H1 (cell line): ENCODE data around the gene CHPF. TPM values are rescaled to one million over a fixed set of nuclear protein-coding genes. Genes with fewer than 3 reads are reported as not detected.

ENCODE experiments used
- CHD2 ChIP-seq: IDR thresholded peaks from 2 replicates; pipeline ENCODE4 v1.6.1; 2012; ENCODE audit warnings: low read length, improper control_type of control experiment
- NANOG ChIP-seq: IDR thresholded peaks from 2 replicates; pipeline ENCODE4 v1.6.1; 2011; ENCODE audit warnings: low read length, low read depth, mild to moderate bottlenecking, inconsistent platforms; ENCODE audit not compliant: insufficient read depth, poor library complexity, severe bottlenecking
- SUZ12 ChIP-seq: fragments of 200-600 bp; sonication (generic); IDR thresholded peaks from 2 replicates; pipeline ENCODE4 v1.6.1; 2012; ENCODE audit warnings: mild to moderate bottlenecking, inconsistent platforms, low read length, moderate library complexity, mixed read lengths
- polyA plus RNA-seq, 7 experiments: library from polyadenylated mRNA; depleted of rRNA in 3 of 7; stranded (reverse) in 5 of 7; unstranded in 2 of 7; fragments of >200 nt in 5 of 7; fragments of 200-250 nt in 2 of 7; gene quantifications; 1 replicate in 5 of 7; 2 replicates in 1 of 7; 4 replicates in 1 of 7; pipeline versions ENCODE4 v1.2.1 to v1.2.3, GENCODE V29; 2011 to 2013; ENCODE audit warnings: missing spikeins in 2 of 7, mixed read lengths in 2 of 7
- total RNA-seq: library from RNA; stranded (reverse); fragmentation: NEBNext Ultra II Directional; extraction: Animal tissue kit (Norgen Biotek cat#: 25700); gene quantifications from 2 replicates; pipeline ENCODE4 v1.2.1, GENCODE V29; 2021
- TF ChIP-seq, protein P1 (sequence below): fragments of 300-600 bp; sonication (generic); IDR thresholded peaks from 2 replicates; pipeline ENCODE4 v1.7.1; 2012; ENCODE audit warnings: low read length, moderate library complexity, mild to moderate bottlenecking, inconsistent platforms; ENCODE audit not compliant: insufficient replicate concordance
- TF ChIP-seq, protein P2 (sequence below): IDR thresholded peaks from 2 replicates; pipeline ENCODE4 v1.6.1; 2011; ENCODE audit warnings: low read depth, mild to moderate bottlenecking, low read length; ENCODE audit not compliant: insufficient read depth

Gene CHPF
- total and polyA plus RNA-seq, 2 of the 8 experiments (the other 6 are each of a cell fraction or from before 2014, with no cell fraction given): 62.9 to 67.3 TPM

DNA sequence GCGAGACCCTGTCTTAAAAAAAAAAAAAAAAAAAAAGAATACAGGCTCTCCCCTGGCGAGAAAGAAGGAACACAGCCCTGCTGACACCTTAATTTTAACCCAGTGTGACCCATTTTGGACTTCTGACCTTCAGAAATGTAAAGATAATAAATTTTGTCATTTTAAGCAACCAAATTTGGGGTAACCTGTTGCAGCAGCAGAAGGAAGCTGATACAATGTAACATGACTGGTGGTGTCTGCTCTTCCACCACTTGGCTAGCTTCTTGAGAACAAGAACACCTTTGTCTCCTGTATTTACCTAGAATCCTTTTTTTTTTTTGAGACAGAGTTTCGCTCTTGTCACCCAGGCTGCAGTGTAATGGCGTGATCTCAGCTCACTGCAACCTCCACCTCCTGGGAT is 47.5 kb upstream of the CHPF start (continued):
- TF ChIP-seq NANOG: no peak
- TF ChIP-seq, protein P1, sequence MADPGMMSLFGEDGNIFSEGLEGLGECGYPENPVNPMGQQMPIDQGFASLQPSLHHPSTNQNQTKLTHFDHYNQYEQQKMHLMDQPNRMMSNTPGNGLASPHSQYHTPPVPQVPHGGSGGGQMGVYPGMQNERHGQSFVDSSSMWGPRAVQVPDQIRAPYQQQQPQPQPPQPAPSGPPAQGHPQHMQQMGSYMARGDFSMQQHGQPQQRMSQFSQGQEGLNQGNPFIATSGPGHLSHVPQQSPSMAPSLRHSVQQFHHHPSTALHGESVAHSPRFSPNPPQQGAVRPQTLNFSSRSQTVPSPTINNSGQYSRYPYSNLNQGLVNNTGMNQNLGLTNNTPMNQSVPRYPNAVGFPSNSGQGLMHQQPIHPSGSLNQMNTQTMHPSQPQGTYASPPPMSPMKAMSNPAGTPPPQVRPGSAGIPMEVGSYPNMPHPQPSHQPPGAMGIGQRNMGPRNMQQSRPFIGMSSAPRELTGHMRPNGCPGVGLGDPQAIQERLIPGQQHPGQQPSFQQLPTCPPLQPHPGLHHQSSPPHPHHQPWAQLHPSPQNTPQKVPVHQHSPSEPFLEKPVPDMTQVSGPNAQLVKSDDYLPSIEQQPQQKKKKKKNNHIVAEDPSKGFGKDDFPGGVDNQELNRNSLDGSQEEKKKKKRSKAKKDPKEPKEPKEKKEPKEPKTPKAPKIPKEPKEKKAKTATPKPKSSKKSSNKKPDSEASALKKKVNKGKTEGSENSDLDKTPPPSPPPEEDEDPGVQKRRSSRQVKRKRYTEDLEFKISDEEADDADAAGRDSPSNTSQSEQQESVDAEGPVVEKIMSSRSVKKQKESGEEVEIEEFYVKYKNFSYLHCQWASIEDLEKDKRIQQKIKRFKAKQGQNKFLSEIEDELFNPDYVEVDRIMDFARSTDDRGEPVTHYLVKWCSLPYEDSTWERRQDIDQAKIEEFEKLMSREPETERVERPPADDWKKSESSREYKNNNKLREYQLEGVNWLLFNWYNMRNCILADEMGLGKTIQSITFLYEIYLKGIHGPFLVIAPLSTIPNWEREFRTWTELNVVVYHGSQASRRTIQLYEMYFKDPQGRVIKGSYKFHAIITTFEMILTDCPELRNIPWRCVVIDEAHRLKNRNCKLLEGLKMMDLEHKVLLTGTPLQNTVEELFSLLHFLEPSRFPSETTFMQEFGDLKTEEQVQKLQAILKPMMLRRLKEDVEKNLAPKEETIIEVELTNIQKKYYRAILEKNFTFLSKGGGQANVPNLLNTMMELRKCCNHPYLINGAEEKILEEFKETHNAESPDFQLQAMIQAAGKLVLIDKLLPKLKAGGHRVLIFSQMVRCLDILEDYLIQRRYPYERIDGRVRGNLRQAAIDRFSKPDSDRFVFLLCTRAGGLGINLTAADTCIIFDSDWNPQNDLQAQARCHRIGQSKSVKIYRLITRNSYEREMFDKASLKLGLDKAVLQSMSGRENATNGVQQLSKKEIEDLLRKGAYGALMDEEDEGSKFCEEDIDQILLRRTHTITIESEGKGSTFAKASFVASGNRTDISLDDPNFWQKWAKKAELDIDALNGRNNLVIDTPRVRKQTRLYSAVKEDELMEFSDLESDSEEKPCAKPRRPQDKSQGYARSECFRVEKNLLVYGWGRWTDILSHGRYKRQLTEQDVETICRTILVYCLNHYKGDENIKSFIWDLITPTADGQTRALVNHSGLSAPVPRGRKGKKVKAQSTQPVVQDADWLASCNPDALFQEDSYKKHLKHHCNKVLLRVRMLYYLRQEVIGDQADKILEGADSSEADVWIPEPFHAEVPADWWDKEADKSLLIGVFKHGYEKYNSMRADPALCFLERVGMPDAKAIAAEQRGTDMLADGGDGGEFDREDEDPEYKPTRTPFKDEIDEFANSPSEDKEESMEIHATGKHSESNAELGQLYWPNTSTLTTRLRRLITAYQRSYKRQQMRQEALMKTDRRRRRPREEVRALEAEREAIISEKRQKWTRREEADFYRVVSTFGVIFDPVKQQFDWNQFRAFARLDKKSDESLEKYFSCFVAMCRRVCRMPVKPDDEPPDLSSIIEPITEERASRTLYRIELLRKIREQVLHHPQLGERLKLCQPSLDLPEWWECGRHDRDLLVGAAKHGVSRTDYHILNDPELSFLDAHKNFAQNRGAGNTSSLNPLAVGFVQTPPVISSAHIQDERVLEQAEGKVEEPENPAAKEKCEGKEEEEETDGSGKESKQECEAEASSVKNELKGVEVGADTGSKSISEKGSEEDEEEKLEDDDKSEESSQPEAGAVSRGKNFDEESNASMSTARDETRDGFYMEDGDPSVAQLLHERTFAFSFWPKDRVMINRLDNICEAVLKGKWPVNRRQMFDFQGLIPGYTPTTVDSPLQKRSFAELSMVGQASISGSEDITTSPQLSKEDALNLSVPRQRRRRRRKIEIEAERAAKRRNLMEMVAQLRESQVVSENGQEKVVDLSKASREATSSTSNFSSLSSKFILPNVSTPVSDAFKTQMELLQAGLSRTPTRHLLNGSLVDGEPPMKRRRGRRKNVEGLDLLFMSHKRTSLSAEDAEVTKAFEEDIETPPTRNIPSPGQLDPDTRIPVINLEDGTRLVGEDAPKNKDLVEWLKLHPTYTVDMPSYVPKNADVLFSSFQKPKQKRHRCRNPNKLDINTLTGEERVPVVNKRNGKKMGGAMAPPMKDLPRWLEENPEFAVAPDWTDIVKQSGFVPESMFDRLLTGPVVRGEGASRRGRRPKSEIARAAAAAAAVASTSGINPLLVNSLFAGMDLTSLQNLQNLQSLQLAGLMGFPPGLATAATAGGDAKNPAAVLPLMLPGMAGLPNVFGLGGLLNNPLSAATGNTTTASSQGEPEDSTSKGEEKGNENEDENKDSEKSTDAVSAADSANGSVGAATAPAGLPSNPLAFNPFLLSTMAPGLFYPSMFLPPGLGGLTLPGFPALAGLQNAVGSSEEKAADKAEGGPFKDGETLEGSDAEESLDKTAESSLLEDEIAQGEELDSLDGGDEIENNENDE: no peak
- TF ChIP-seq, protein P2, sequence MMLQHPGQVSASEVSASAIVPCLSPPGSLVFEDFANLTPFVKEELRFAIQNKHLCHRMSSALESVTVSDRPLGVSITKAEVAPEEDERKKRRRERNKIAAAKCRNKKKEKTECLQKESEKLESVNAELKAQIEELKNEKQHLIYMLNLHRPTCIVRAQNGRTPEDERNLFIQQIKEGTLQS: no peak
- TF ChIP-seq SUZ12: no peak
- no peak for TF ChIP-seq CHD2
